GM21737 (cell line): Measurements from ENCODE around the gene UBAC2.
"Not testable (repeated sequence)": the region's sequence is repeated elsewhere in the genome, so short reads cannot be mapped to it uniquely, and the experiment has no call there.

Source experiments
- ATAC-seq: cut with Tn5 transposase; IDR thresholded peaks from one replicate; pipeline ENCODE4 v1.9.1; 2021; ENCODE audit warnings: mild to moderate bottlenecking, moderate library complexity; ENCODE audit not compliant: unreplicated experiment

UBAC2 gene

DNA sequence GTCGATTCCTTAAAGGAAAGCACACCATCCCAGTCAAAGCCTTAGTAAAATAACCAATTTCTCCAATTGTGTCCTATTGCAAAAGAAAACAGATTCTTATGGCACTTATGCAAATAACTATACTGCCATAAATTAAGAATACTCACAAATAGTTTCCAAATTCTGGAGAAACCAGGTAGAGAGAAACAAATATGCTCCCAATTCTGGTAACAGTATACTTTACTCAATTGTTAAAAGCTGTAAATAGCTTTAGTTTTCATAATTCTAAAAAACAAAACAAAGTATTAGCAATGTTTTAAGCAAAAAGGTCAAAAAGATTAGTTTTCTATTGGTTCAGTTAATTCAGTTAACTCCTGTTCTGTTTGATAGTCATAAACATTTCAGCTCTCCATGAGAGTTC is 18.2 kb upstream of the UBAC2 start:
- no peak for ATAC-seq

DNA sequence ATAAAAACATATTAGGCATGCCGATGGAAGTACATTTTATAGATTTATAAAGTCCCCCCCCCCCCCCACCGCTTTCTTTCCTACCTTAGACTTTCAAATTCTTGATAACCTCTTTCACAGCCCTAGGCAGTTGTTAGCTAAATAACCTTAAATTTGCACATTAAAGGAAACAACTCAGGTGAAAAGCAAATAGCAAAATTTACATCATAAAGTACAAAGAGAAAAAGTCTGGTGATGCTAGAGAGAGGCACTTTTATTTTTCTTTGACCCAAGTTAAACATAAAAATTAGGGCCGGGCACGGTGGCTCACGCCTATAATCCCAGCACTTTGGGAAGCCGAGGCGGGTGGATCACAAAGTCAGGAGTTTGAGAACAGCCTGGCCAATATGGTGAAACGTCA is 15.0 kb upstream of the UBAC2 start:
- no peak for ATAC-seq

DNA sequence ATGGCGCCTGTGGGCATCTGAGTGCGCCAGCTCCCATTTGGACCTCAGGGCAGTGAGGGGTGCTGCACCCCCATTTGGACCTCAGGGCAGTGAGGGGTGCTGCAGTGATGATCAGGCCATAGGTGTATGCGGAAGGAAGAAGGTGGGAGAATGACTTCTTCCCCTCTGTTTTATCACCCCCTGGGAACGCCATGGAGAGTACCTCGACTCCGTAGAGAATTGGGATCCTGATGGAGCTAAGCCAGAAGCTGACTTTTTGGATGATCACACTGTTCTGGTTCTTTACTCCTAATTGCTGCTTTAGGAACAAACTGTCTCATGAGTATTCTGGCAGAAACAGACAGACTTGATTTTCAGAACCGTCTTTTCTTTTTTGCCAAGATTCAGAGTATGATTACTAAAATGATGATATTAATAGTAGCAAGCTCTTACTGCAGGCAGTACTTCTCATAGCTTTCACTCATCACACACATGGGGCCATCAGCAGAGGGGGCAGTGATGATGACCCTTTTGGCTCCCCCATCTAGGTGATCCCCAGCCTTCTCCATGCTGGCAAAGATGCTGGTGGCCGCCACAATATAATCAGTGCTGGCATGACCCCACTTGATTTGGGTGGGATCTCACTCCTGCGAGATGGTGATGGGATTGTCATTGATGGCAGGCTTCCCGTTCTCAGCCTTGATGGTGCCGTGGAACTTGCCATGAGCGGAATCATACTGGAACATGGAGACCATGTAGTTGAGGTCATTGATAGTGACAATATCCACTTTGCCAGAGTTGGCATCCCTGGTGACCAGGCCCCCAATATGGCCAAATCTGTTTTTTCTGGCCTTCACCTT is 10.3 kb upstream of the UBAC2 start:
- no peak for ATAC-seq

DNA sequence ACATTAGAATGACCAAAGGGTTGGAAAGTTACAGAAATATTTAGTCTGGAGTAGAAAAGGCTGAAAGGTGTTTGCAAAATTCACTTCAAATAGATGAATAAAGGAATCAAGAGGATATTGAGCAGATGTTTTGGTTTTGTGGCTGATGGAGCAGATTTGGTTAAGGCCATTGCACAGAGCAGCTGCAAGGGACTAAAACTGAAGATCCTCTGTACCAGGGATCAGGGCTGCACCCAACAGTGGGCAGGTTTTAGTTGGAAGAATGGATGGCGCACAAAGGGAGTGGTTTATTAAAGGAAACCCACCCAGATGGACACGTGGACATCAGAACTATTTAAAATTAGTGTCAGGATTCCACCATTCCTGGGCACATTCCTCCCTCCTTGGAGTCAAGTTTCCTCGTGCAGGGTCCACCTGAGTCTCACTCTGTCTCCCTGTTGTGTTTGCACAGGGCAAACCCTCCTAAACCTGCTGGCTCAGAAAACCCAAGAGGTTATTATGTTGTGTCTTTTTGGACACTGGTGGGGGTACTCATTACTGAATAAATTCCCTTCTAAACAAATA is 9.2 kb upstream of the UBAC2 start:
- no peak for ATAC-seq

DNA sequence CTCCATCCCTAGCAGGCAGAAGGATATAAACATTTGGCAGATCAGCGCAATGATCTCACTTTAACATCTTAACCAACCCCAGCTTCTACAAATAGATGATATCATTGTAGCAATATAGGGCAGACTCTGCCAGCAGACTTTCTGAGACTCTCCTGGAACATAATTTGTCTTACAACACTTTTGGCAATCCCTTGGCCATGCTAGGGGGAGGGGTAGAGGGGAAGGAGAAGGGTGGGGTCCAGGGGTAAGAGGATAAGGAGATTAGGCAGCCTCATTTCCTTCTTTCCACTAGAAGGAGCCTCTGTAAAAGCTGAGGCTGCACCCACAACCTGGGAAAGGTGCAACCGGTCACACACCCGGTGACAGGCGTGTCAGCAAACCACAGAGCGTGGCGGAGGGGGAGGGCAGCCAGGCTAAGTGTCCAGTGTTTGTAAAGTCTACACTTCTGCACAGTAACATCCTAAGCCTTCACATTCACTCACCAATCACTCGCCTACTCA is 8.7 kb upstream of the UBAC2 start:
- no peak for ATAC-seq

DNA sequence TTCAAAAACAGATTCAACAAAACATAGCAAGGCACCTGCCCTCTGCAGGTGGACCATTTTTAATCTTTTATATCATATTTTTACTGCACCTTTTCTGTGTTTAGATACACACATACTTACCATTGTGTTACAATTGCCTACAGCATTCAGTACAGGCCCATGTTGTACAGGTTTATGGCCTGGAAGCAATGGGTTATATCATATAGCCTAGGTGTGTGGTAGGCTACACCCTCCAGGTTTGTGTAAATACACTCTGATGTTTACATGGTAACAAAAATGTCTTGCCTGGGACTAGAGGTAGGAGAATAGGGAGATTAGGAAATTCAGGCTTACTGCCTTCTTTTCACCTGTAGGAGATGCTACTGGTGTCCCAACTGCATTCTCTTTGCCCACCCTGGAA is 8.2 kb upstream of the UBAC2 start:
- no peak for ATAC-seq

DNA sequence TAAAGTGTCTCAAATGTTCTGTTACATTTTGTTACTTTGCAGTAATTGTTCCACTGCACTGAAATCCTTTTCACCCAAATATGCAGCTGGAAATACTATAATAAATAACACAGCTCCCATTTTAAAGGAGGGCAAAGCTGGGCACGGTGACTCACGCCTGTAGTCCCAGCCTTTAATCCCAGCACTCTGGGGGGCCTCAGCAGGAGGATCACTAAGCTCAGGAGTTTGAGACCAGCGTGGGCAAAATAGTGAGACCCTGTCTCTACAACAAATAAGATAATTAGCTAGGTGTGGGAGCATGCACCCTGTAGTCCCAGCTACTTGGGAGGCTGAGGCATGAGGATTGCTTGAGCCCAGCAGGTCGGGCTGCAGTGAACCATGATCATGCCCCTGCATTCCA is 7.5 kb upstream of the UBAC2 start:
- ATAC-seq, result no peak

DNA sequence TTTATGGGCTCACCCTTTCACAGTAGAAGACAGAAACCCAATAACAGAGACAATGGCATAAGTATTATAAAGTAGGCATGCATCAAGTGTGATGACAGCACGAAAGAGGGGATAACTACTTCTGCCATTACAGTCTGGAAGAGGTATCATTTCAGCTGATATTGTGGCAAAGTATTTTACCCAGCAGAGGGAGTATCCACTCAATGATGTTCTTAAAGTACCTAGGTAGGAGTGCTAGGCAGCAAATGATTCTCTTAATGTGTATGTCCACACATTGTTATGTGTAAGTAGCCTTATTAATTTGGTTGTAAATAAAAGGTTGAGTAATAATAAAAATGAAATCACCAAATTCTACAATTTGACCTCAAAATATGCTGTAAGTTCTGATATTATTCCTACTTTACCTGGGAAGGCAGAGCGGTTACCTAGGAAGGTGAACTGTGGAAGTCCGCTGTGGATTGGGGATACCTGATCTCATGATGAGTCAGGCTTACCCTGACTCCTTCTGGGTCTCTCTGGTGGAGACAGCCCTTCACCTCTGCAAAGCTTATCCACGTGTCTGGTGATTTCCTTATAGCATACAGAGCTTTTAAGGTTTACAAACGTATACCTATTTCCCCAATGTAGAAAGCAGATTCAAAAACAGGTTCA is 4.1 kb upstream of the UBAC2 start:
- ATAC-seq, result no peak

DNA sequence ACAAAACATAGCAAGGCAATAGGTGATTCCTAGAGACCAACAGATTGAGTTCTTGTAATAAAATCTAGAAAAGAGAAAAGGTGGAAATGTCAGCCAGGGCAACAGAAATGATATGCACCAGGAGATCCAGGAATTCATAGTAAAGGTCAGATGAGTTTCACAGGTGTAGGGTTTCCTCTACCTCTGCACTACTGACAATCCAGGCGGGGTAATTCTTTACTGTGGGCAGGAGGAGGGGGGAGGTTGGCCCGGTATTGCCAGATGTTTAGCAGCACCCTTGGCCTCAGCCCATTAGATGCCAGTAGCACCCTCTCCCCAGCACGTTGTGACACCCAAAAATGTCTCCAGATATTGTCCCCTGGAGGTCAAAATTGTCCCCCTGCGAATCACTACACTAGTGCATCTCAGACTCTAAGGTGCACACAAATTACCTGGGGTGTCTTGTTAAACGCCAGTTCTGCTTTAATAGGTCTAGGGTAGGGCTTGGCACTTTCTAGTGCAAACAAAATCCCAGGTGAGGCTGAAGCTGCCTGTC is 3.5 kb upstream of the UBAC2 start:
- ATAC-seq, result no peak

DNA sequence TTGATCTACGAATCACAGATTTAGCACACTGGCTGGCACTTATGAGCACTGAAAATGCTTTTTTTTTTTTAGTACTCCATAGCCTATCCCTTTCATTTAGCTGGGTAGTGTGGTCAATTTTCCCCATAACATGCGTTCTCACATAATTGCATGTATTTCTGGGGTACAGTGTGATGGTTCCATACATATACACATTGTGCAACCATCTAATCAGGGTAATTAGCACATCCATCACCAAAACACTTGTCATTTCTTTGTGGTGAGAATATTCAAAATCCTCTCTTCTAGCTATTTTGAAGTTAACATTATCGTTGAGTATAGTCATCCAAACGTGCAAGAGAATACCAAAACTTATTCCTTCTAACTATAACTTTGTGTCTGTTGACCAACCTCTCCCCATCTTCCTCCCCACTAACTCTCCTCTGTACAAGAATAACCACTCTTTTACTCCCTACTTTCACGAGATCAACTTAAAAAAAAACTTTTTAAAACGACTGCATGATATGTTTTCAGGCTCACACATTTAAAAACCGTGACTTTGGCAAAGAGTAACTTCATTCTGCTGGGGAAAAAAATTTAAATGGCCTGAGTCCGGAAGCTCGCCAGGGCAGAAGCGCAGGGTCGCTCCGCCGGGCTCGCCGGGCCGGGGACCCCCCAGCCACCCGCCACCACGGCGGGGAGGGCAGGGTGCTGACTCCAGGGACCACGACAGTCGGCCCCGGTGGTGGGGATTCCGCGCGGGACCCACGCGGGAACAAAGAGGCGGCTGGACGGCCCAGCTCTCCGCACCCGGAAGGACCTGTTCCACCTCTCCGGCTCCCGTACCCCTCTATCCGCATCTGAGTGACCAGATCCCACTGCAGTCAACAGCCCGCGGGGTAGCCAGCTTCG is 868 bp upstream of the UBAC2 start:
- no peak for ATAC-seq

DNA sequence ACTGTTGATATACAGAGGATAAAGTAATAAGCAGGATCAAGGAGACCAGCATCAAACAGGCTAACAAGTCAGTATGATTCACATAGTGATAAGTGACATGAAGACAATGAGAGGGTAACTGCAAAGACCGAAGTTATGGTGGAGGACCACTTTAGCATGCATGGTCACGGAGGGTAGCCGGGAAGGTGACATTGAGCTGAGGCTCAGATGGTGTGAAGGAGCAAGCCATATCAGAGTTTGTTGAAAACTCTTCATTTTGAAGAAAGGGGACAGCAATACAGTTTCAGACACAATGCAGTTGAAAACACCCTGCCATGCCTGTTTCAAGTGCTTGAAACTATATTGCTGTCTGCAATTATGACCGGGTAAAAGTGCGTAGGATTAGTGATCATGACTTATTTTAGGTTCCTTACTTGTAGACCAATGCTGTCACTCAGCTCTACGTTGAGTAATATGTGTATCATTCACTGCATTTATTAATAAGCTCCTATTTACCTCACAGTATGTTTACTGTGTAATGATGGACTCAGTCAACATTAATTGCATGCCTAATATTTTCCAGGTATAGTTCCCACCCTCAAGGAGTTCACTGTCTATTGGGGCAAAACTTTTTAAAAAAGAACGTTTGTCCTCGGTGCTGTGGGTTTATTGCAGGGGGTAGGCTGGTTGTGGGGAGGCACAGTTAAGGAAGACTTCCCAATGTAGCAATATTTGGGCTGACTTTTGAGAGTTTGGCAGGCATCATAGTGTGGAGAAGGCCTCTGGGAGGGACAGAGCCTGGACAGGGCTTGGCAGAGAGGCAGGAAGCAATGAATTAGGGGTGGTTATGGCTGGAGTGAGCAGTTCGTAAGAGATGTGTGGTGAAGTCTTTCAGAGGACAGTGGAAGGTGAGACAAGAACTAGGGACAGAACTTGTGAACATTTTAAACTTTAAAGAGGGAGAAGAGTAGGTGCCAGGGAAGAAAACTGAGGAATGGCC is 3.2 kb downstream of the UBAC2 start:
- no peak for ATAC-seq

DNA sequence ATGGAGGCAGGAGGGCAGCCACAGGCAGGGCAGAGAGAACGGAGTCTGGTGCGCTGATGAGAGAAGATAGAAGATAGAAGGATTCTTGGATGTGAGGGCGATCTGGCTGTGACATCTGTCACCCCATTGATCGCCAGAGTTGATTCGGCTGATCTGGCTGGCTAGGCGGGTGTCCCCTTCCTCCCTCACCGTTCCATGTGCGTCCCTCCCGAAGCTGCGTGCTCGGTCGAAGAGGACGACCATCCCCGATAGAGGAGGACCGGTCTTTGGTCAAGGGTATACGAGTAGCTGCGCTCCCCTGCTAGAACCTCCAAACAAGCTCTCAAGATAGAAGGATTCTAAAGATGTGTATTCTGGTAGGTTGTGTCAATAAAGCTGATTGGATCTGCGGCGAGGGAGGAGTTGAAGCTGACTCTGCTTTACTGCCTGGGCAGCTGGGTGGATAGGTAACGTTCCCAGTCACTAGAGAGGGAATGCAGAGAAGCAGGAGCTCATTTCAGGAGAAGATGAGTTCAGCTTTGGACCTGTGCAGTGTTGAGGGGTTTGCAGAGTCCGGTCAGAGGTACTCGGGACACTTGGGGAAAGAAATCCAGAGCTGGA is 5.1 kb downstream of the UBAC2 start:
- ATAC-seq, result no peak

DNA sequence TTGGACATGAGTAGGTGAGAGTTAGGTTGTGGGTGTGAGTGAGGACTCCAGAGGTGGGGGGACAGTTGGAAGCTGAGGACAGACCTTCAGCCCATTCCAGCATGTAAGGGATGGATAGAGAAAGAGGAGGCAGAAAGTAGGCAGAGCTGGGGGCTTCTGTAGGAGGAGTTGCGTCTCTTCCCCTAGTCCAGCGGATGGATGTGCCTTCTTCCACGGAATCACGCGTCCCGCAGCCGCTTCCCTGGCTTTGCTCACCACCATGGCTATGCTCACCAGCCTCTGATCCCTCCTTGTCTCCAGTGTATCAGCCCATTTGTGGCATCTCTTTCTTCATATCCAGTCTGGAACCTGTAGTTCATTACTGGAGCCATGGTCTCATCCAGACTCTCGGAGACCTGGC is 5.6 kb downstream of the UBAC2 start:
- ATAC-seq, result no peak

DNA sequence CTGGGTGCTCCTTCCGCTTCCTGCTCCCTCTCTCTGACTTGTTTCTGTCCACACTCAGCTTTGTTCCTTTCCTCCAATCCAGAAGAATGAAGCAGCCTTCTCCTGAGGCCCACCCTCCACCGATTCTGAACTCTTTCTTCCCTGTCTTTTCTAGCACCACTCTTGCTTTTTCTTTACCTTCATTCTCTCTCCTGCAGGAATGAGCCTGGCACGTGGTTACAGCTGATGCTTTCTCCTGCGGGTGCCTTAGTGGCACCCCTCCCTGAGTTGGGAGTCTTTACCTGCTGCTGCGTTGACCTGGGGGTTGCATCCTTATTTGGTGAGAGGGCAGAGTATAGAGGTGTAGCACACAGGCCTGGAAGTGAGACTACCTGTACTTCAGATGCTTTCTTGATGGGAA is 6.2 kb downstream of the UBAC2 start:
- no peak for ATAC-seq

DNA sequence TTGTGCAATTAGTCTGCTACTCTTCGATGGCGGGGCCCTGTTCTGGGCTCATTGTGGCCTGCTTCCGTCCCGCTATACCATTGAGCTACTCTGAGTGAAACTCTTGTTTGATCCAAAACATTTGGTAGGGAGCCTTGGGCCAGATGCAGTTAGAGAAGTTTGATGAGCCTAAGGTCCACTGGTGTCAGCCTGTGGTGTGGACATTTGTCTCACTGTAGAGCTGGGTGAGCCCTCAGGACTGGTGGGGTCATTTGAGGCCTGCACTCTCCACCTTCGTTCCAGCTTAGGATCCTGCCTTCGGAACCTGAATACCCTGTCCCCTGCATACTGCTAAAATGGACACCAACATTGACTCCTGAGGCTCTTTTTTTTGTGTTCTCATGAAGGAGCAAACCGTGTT is 6.9 kb downstream of the UBAC2 start:
- no peak for ATAC-seq

DNA sequence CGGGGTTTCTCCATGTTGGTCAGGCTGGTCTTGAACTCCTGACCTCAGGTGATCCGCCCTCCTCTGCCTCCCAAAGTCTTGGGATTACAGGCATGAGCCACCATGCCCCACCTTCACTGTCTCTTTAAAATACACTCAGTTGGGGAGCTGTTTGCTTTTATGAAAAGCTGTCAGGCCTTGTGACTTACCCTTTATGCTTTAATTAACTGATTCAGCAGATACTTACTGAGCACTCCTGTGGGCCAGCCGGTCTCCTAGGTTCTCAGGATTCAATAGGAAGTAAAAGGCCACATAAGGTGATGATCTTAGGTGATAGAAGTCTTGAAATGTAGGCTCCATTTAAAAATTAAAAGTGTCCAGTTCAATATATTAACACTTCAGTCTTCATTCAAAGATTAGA is 7.5 kb downstream of the UBAC2 start:
- no peak for ATAC-seq

DNA sequence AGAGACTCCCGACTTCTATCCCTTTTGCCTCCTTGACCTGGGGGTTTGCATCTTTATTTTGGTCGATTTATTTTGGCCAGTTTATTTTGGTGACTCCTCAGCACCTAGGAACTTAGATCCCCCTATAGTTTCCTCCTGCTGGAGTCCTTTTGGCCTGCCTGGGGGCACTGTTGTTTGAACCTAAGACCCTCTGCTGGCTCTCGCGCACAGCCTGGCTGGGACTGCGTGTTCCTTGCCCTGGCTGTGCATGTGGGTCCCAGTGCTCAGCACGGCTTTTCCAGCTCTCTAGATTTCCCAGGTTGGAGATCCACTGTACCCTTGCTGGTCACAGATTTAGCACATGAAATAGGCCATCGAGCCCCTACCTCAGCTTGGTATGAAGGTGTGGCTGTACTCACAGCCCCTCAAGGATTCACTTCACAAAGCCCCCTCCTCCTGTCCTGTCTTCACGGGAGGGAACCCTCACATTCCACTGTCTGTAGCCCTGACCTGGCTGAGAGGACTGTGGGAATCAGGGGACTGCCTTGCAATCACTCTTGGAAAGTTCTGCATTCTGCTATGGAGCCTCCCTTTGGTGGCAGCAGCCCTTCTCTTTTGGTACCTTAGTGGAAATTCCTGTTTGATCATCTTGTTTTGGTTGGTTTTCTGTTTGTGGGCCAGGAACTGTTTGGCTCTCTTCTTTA is 8.3 kb downstream of the UBAC2 start:
- no peak for ATAC-seq

DNA sequence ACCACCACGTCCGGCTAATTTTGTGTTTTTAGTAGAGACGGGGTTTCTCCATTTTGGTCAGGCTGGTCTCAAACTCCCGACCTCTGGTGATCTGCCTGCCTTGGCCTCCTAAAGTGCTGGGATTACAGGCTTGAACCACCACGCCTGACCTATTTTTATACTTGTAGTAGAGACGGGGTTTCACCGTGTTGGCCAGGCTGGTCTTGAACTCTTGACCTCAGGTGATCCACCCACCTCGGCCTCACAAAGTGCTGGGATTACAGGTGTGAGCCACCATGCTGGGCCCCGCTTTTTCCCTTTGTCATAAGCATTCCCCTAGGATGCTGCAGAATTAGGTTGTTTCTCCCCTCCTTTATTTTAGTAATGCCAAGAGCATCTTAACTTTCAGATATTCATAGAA is 10.0 kb downstream of the UBAC2 start:
- not testable (repeated sequence) for ATAC-seq
